OCI-LY7 (cell line): ENCODE results near the gene ZNF469. TPM values are rescaled to one million over a fixed set of nuclear protein-coding genes. Genes with fewer than 3 reads are reported as not detected.
A peak's percentile ranks its signal among the peaks of the same experiment; 100 is the strongest.

ENCODE experiments used
- BruUV-seq: library from RNA; stranded (reverse); fragments of 400-500 nt; replicated peaks from 2 replicates; lab custom pipeline; 2021; lab: Mats Ljungman, UMichigan
- CTCF ChIA-PET: fragments of 300-600 bp; sonication (Branson Sonifier 250); formaldehyde crosslinking; loops from one replicate; lab custom pipeline; 2022; ENCODE audit warnings: antibody characterized with exemption; ENCODE audit not compliant: unreplicated experiment; lab: Charles Lee
- POLR2A ChIA-PET: fragments of 300-600 bp; sonication (Branson Sonifier 250); formaldehyde crosslinking; loops from one replicate; lab custom pipeline; 2022; ENCODE audit warnings: antibody characterized with exemption; lab: Charles Lee
- DNase-seq: peaks from one replicate; pipeline ENCODE4 v3.0.0-alpha.2; 2015; ENCODE audit warnings: low spot score
- H2AFZ ChIP-seq: fragments of 200-600 bp; sonication (generic), shearing (Covaris generic); 2 replicates; pipeline ENCODE4 v1.6.1; 2014; ENCODE audit warnings: mild to moderate bottlenecking, antibody characterized with exemption, low read length, moderate library complexity
- H3K27ac ChIP-seq: fragments of 200-600 bp; sonication (generic); 2 replicates; pipeline ENCODE4 v1.5.1; 2014; ENCODE audit warnings: mixed run types, low read depth, mild to moderate bottlenecking, moderate library complexity, low read length, inconsistent platforms; ENCODE audit not compliant: poor library complexity, severe bottlenecking
- H3K36me3 ChIP-seq: fragments of 200-600 bp; sonication (generic); 2 replicates; pipeline ENCODE4 v1.6.1; 2014; ENCODE audit warnings: mild to moderate bottlenecking, antibody characterized with exemption, low read length, moderate library complexity, mixed read lengths; ENCODE audit not compliant: insufficient read depth
- H3K4me1 ChIP-seq: fragments of 200-600 bp; sonication (generic); 2 replicates; pipeline ENCODE4 v1.5.1; 2014; ENCODE audit warnings: mild to moderate bottlenecking, low read length; ENCODE audit not compliant: insufficient read depth, poor library complexity, severe bottlenecking
- H3K4me2 ChIP-seq: fragments of 200-600 bp; sonication (generic); 2 replicates; pipeline ENCODE4 v1.6.1; 2014; ENCODE audit warnings: mild to moderate bottlenecking, low read length
- H3K4me3 ChIP-seq: fragments of 200-600 bp; sonication (generic); 2 replicates; pipeline ENCODE4 v1.5.1; 2014; ENCODE audit warnings: mild to moderate bottlenecking, low read depth, low read length; ENCODE audit not compliant: poor library complexity, severe bottlenecking
- H3K79me2 ChIP-seq: fragments of 200-600 bp; sonication (generic); 2 replicates; pipeline ENCODE4 v1.6.1; 2016; ENCODE audit warnings: low read depth, mild to moderate bottlenecking, low read length, moderate library complexity, mixed read lengths; ENCODE audit not compliant: insufficient read depth
- H3K9me2 ChIP-seq: fragments of 200-600 bp; sonication (generic); 2 replicates; pipeline ENCODE4 v1.6.1; 2016; ENCODE audit warnings: mild to moderate bottlenecking, low read length, mixed read lengths; ENCODE audit not compliant: insufficient read depth
- H3K9me3 ChIP-seq: fragments of 200-600 bp; sonication (generic); 2 replicates; pipeline ENCODE4 v1.6.1; 2014; ENCODE audit warnings: mild to moderate bottlenecking, mixed run types, low read length, mixed read lengths
- H4K20me1 ChIP-seq: fragments of 200-600 bp; sonication (generic); 2 replicates; pipeline ENCODE4 v1.6.1; 2014; ENCODE audit warnings: mild to moderate bottlenecking, antibody characterized with exemption, low read length, moderate library complexity, mixed read lengths; ENCODE audit not compliant: insufficient read depth
- EZH2phosphoT487 ChIP-seq: fragments of 200-600 bp; sonication (generic); IDR thresholded peaks from 2 replicates; pipeline ENCODE4 v1.6.1; 2018; ENCODE audit warnings: low read depth, borderline replicate concordance, mild to moderate bottlenecking, mixed run types, antibody characterized with exemption, low read length, moderate library complexity, mixed read lengths
- intact Hi-C: fragments of 100-400 bp; cut with micrococcal nuclease; formaldehyde crosslinking; loops from one replicate; pipeline ENCODE4 v1.10.0; 2022; ENCODE audit not compliant: unreplicated experiment
- total RNA-seq, 2 experiments: library from RNA; depleted of rRNA in 1 of 2; stranded (reverse); fragments of >200 nt in 1 of 2; shearing (Covaris generic) in 1 of 2; gene quantifications; 2 replicates each; pipeline ENCODE4 v1.2.3, GENCODE V29; 2014 to 2022
- TF ChIP-seq, protein P1 (sequence below): fragments of 200-600 bp; sonication (generic); conservative IDR thresholded peaks from 2 replicates; pipeline ENCODE4 v1.5.1; 2014; ENCODE audit warnings: mild to moderate bottlenecking, antibody characterized with exemption, low read length, moderate library complexity, mixed read lengths

Gene ZNF469
- total RNA-seq, 2 experiments from 2014 or later = under 0.01 TPM; not detected in 1

DNA sequence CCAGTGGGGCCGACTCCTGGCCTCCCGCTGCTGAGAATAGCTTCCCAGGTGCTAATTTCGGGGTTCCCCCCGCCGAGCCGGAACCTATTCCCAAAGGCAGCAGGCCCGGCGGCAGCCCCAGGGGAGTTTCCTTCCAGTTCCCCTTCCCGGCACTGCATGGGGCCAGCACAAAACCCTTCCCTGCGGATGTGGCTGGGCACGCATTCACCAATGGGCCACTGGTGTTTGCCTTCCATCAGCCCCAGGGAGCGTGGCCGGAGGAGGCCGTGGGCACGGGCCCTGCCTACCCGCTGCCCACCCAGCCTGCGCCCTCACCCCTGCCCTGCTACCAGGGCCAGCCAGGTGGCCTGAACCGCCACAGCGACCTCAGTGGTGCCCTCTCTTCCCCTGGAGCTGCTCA lies 45.4 kb downstream of the ZNF469 start:
- ChIA-PET CTCF (no interaction called here), POLR2A (no interaction called here)
- H3K27ac ChIP-seq = no peak overlapping the region
- intact Hi-C loops = no loop called here
- no peak overlapping the region for H3K4me2 ChIP-seq
- no peak for DNase-seq
- H3K79me2 ChIP-seq = no peaks in the 10 kb centered on the region
- no peaks in the 10 kb centered on the region for H3K9me2 ChIP-seq
- no peaks in the 10 kb centered on the region for H3K36me3 ChIP-seq
- no peak overlapping the region for H2AFZ ChIP-seq
- H3K4me3 ChIP-seq = no peak overlapping the region
- no peaks in the 10 kb centered on the region for H3K4me1 ChIP-seq
- H3K9me3 ChIP-seq = no peaks in the 10 kb centered on the region
- no peaks in the 10 kb centered on the region for H4K20me1 ChIP-seq
- TF ChIP-seq EZH2phosphoT487 = no peak
- TF ChIP-seq, protein P1, sequence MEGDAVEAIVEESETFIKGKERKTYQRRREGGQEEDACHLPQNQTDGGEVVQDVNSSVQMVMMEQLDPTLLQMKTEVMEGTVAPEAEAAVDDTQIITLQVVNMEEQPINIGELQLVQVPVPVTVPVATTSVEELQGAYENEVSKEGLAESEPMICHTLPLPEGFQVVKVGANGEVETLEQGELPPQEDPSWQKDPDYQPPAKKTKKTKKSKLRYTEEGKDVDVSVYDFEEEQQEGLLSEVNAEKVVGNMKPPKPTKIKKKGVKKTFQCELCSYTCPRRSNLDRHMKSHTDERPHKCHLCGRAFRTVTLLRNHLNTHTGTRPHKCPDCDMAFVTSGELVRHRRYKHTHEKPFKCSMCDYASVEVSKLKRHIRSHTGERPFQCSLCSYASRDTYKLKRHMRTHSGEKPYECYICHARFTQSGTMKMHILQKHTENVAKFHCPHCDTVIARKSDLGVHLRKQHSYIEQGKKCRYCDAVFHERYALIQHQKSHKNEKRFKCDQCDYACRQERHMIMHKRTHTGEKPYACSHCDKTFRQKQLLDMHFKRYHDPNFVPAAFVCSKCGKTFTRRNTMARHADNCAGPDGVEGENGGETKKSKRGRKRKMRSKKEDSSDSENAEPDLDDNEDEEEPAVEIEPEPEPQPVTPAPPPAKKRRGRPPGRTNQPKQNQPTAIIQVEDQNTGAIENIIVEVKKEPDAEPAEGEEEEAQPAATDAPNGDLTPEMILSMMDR = no peak
- BruUV-seq = no TSS peak

DNA sequence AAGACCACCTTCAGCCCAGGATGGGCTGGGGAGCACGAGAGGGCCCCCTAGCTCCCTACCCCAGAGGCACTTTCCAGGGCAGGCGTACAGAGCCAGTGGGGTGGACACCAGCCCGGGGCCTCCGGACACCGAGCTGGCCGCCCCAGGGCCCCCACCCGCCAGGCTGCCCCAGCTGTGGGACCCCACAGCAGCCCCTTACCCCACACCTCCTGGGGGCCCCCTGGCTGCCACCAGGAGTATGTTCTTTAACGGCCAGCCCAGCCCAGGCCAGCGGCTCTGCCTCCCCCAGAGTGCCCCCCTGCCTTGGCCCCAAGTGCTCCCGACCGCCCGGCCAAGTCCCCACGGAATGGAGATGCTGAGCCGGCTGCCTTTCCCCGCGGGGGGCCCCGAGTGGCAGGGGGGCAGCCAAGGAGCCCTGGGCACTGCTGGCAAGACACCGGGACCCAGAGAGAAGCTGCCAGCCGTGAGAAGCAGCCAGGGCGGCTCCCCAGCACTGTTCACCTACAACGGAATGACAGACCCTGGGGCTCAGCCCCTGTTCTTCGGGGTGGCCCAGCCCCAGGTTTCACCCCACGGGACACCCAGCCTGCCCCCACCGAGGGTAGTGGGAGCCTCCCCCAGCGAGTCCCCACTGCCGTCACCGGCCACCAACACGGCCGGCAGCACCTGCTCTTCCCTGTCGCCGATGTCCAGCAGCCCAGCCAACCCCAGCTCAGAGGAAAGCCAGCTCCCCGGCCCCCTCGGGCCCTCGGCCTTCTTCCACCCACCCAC lies 46.0 kb downstream of the ZNF469 start:
- DNase-seq = no peak
- no peaks in the 10 kb centered on the region for H3K9me2 ChIP-seq
- H3K4me3 ChIP-seq = no peak overlapping the region
- intact Hi-C loops = no loop called here
- H3K36me3 ChIP-seq = no peaks in the 10 kb centered on the region
- no peak overlapping the region for H3K27ac ChIP-seq
- no peaks in the 10 kb centered on the region for H3K9me3 ChIP-seq
- TF ChIP-seq, protein P1 = 0 out of 2 replicates have a peak, but pooled peaks have one; percentile 12
- TF ChIP-seq EZH2phosphoT487 = no peak
- H3K4me2 ChIP-seq = no peak overlapping the region
- BruUV-seq = no TSS peak
- ChIA-PET CTCF (no interaction called here), POLR2A (no interaction called here)
- no peaks in the 10 kb centered on the region for H4K20me1 ChIP-seq
- H2AFZ ChIP-seq = no peak overlapping the region
- no peaks in the 10 kb centered on the region for H3K79me2 ChIP-seq
- H3K4me1 ChIP-seq = no peaks in the 10 kb centered on the region
